Caco-2 (cell line): Measurements from ENCODE around the gene ARNT2. TPM values are rescaled to one million over a fixed set of nuclear protein-coding genes. Genes with fewer than 3 reads are reported as not detected.

ENCODE experiments used
- BruUV-seq: library from RNA; stranded (reverse); fragments of 400-500 nt; replicated peaks from 2 replicates; lab custom pipeline; 2021; lab: Mats Ljungman, UMichigan
- CTCF ChIA-PET: fragments of 300-600 bp; sonication (Branson Sonifier 250); formaldehyde crosslinking; loops from one replicate; lab custom pipeline; 2022; ENCODE audit warnings: antibody characterized with exemption; lab: Charles Lee
- POLR2A ChIA-PET: fragments of 300-600 bp; sonication (Branson Sonifier 250); formaldehyde crosslinking; loops from one replicate; lab custom pipeline; 2022; ENCODE audit warnings: antibody characterized with exemption; lab: Charles Lee
- DNase-seq, 2 experiments: peaks; one replicate each; pipeline versions ENCODE4 v3.0.0 to v3.0.0-alpha.2; 2020 to 2022
- H3K27me3 ChIP-seq: replicated peaks from 2 replicates; pipeline ENCODE4 v1.6.0; 2011; ENCODE audit warnings: low read length; ENCODE audit not compliant: control insufficient read depth, insufficient read depth
- H3K36me3 ChIP-seq: 2 replicates; pipeline ENCODE4 v1.5.1; 2011; ENCODE audit warnings: low read length; ENCODE audit not compliant: control insufficient read depth, insufficient read depth
- H3K4me1 ChIP-seq: fragments of 250-450 bp; sonication (Bioruptor Pico); 2 replicates; pipeline ENCODE4 v1.5.1; 2020; ENCODE audit warnings: mild to moderate bottlenecking
- H3K4me3 ChIP-seq: 2 replicates; pipeline ENCODE4 v1.5.1; 2011; ENCODE audit warnings: low read depth, mild to moderate bottlenecking, control low read depth, low read length
- H3K9me3 ChIP-seq: fragments of 250-450 bp; sonication (Bioruptor Pico); 2 replicates; pipeline ENCODE4 v1.5.1; 2020; ENCODE audit warnings: mild to moderate bottlenecking, moderate library complexity
- H3K27ac Mint-ChIP-seq: one replicate; pipeline ENCODE4 v1.8.0; 2022; ENCODE audit warnings: mixed read lengths; ENCODE audit not compliant: unreplicated experiment
- H3K27me3 Mint-ChIP-seq: one replicate; pipeline ENCODE4 v1.8.0; 2022; ENCODE audit warnings: mixed read lengths; ENCODE audit not compliant: insufficient read depth, unreplicated experiment
- H3K36me3 Mint-ChIP-seq: one replicate; pipeline ENCODE4 v1.8.0; 2022; ENCODE audit warnings: mild to moderate bottlenecking, mixed read lengths; ENCODE audit not compliant: insufficient read depth, unreplicated experiment
- H3K4me1 Mint-ChIP-seq: one replicate; pipeline ENCODE4 v1.8.0; 2022; ENCODE audit warnings: low read depth, mixed read lengths; ENCODE audit not compliant: unreplicated experiment
- H3K4me3 Mint-ChIP-seq: one replicate; pipeline ENCODE4 v1.8.0; 2022; ENCODE audit warnings: mild to moderate bottlenecking, moderate library complexity, mixed read lengths; ENCODE audit not compliant: unreplicated experiment
- H3K9me3 Mint-ChIP-seq: one replicate; pipeline ENCODE4 v1.8.0; 2022; ENCODE audit warnings: mixed read lengths; ENCODE audit not compliant: unreplicated experiment
- intact Hi-C: fragments of 100-400 bp; cut with micrococcal nuclease; formaldehyde crosslinking; loops from one replicate; pipeline ENCODE4 v1.10.0; 2022; ENCODE audit not compliant: unreplicated experiment
- total RNA-seq: library from RNA; stranded (reverse); gene quantifications from 2 replicates; pipeline ENCODE4 v1.2.3, GENCODE V29; 2022
- TF ChIP-seq, protein P1 (sequence below), 2 experiments: fragments of 200-600 bp in 1 of 2; IDR thresholded peaks; 1 replicate in 1 of 2; 2 replicates in 1 of 2; pipeline versions ENCODE4 v1.5.1 to v1.8.0; 2011 to 2022; ENCODE audit warnings: antibody characterized with exemption in 1 of 2, control low read depth in 1 of 2, inconsistent platforms in 1 of 2, low read depth in 1 of 2, low read length in 1 of 2, mild to moderate bottlenecking in 1 of 2, moderate library complexity in 1 of 2; ENCODE audit not compliant: insufficient read depth in 1 of 2, severe bottlenecking in 1 of 2, unreplicated experiment in 1 of 2

ARNT2 gene
- total RNA-seq, 1 experiment from 2014 or later, result 0.23 TPM

DNA sequence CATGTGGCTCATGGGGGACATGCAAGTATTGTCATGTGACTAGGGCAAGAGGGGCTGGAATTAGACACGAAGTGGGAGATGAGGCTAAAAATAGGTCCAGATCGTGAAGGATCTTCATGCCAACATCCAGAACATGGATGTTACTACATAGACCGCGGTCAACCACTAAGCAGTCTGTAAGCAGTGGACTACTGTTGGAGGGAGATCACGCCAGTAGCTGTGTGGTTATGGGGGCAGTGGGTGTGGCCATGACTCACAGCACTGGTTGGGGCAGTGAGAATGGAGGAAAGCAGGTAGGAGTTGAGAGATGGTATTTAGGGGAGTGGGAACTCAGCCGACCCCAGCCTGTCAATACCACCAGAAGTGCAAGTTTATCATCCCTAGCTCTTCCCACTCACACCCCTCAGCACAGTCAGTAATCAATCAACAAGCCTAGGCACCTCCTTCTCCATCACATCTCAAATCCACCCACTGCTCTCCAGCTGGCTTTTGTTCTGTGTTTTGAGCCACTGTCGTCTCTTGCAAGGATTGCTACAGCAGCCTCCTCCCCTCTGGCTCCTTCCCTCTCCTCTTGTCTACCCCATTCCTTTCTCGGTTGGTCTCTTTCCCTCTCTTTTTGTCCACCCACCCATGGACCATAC lies 183.8 kb downstream of the ARNT2 start:
- no peaks in the 10 kb centered on the region for H3K36me3 Mint-ChIP-seq
- no peak overlapping the region for H3K4me3 ChIP-seq
- CTCF ChIA-PET, result no interaction called here
- no peak overlapping the region for H3K27ac Mint-ChIP-seq
- intact Hi-C loops, result no loop called here
- POLR2A ChIA-PET, result no interaction called here
- TF ChIP-seq, protein P1, sequence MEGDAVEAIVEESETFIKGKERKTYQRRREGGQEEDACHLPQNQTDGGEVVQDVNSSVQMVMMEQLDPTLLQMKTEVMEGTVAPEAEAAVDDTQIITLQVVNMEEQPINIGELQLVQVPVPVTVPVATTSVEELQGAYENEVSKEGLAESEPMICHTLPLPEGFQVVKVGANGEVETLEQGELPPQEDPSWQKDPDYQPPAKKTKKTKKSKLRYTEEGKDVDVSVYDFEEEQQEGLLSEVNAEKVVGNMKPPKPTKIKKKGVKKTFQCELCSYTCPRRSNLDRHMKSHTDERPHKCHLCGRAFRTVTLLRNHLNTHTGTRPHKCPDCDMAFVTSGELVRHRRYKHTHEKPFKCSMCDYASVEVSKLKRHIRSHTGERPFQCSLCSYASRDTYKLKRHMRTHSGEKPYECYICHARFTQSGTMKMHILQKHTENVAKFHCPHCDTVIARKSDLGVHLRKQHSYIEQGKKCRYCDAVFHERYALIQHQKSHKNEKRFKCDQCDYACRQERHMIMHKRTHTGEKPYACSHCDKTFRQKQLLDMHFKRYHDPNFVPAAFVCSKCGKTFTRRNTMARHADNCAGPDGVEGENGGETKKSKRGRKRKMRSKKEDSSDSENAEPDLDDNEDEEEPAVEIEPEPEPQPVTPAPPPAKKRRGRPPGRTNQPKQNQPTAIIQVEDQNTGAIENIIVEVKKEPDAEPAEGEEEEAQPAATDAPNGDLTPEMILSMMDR (IDR thresholded peaks at IDR 0.05; ENCODE audit: insufficient read depth in 1 of 2, low read depth in 1 of 2, low read length in 1 of 2, severe bottlenecking in 1 of 2, unreplicated experiment in 1 of 2), result no peak
- no peaks in the 10 kb centered on the region for H3K36me3 ChIP-seq
- peaks cover 6% of the 10 kb centered on the region for H3K4me1 ChIP-seq
- H3K27me3 Mint-ChIP-seq, result no peaks in the 10 kb centered on the region
- H3K27me3 ChIP-seq, result no peaks in the 10 kb centered on the region
- no peaks in the 10 kb centered on the region for H3K9me3 Mint-ChIP-seq
- H3K9me3 ChIP-seq, result no peaks in the 10 kb centered on the region
- no peak for DNase-seq
- BruUV-seq, result no TSS peak
- peaks cover 28% of the 10 kb centered on the region for H3K4me1 Mint-ChIP-seq
- H3K4me3 Mint-ChIP-seq, result no peak overlapping the region

DNA sequence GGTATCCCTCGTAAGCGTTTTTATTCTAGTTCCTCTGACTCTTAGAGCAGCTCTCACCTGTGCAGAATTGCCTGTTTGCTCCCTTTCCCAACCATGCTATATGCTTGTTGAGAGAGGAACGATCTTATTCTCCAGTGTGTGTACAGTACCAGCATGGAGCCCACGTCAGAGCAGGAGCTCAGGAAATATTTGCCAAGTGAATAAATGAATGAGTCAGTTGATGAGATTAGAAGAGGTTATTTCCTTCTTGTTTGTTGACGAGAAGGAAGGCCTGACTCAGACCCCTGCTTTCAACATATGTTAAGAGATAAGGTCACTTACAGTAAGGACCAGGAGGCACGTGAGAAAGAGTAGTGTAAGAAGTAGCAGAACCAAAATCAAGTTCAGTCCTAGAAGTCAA lies 184.6 kb downstream of the ARNT2 start:
- no peak overlapping the region for H3K27ac Mint-ChIP-seq

DNA sequence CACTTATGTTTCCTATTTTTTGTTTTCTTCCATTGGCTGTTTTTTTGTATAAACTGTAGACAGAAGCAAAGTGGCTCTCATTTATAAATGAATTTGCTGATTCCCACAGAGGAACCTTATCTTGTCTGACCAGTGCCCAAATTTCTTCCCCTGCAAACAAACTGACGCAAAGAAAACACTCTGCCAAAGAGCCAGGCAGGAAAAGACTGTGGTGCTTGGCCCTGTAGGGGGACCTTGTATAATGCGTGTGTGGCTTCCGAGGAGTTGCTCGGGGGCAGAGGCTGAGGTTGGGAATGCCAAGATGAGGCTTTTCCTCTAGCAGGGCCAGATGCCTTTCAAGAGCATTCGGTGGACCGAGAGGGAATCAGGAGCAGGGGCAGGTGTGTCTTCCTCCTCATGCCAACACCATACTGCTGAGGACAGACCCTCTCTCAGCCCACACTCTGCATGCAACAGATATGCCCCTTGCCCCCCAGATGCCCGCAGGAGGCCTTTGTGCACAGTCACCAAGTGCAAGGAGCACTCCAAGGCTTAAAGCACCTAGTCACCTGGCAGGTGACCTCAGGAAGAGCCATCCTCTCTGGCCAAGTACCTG lies 186.7 kb downstream of the ARNT2 start:
- H3K36me3 Mint-ChIP-seq, result no peaks in the 10 kb centered on the region
- H3K9me3 Mint-ChIP-seq, result no peaks in the 10 kb centered on the region
- Histone ChIP-seq H3K4me3 (no peak overlapping the region), H3K9me3 (no peaks in the 10 kb centered on the region), H3K27me3 (no peaks in the 10 kb centered on the region), H3K36me3 (no peaks in the 10 kb centered on the region), H3K4me1 (peaks cover 2% of the 10 kb centered on the region; the same call in 1 of the 2 replicates)
- DNase-seq, result no peak
- no TSS peak for BruUV-seq
- ChIA-PET POLR2A (no interaction called here), CTCF (no interaction called here)
- H3K27ac Mint-ChIP-seq, result no peak overlapping the region
- H3K27me3 Mint-ChIP-seq, result no peaks in the 10 kb centered on the region
- TF ChIP-seq, protein P1 (IDR thresholded peaks at IDR 0.05; ENCODE audit: insufficient read depth in 1 of 2, low read depth in 1 of 2, low read length in 1 of 2, severe bottlenecking in 1 of 2, unreplicated experiment in 1 of 2), result no peak
- peaks cover 18% of the 10 kb centered on the region for H3K4me1 Mint-ChIP-seq
- intact Hi-C loops, result no loop called here
- H3K4me3 Mint-ChIP-seq, result no peak overlapping the region

More for the DNA sequence above, 184.6 kb downstream of the ARNT2 start:
- ChIA-PET CTCF (no interaction called here), POLR2A (no interaction called here)
- no peaks in the 10 kb centered on the region for H3K9me3 ChIP-seq
- H3K9me3 Mint-ChIP-seq, result no peaks in the 10 kb centered on the region
- no peaks in the 10 kb centered on the region for H3K36me3 ChIP-seq
- peaks cover 6% of the 10 kb centered on the region for H3K4me1 ChIP-seq
- no peaks in the 10 kb centered on the region for H3K27me3 Mint-ChIP-seq
- no peak overlapping the region for H3K4me3 Mint-ChIP-seq
- TF ChIP-seq, protein P1 (IDR thresholded peaks at IDR 0.05; ENCODE audit: insufficient read depth in 1 of 2, low read depth in 1 of 2, low read length in 1 of 2, severe bottlenecking in 1 of 2, unreplicated experiment in 1 of 2), result no peak
- peaks cover 25% of the 10 kb centered on the region for H3K4me1 Mint-ChIP-seq
- no TSS peak for BruUV-seq
- intact Hi-C loops, result no loop called here
- H3K27me3 ChIP-seq, result no peaks in the 10 kb centered on the region
- DNase-seq, result no peak
- H3K36me3 Mint-ChIP-seq, result no peaks in the 10 kb centered on the region
- no peak overlapping the region for H3K4me3 ChIP-seq
